Stimulated activated CD8-positive, alpha-beta memory T cell treated with anti-CD3 and anti-CD28 coated beads, Interleukin-15, amount 100 ng/mL, for 4 hours (primary cell): Measurements from ENCODE around the gene WDR74.
A peak's percentile ranks its signal among the peaks of the same experiment; 100 is the strongest.
"Not testable (repeated sequence)": the region's sequence is repeated elsewhere in the genome, so short reads cannot be mapped to it uniquely, and the experiment has no call there.

Source experiments
- DNase-seq, 2 donors: peaks; one replicate each; pipeline ENCODE4 v3.0.0-alpha.2; 2020; ENCODE audit warnings: low read depth in 2 of 2

Gene WDR74

DNA sequence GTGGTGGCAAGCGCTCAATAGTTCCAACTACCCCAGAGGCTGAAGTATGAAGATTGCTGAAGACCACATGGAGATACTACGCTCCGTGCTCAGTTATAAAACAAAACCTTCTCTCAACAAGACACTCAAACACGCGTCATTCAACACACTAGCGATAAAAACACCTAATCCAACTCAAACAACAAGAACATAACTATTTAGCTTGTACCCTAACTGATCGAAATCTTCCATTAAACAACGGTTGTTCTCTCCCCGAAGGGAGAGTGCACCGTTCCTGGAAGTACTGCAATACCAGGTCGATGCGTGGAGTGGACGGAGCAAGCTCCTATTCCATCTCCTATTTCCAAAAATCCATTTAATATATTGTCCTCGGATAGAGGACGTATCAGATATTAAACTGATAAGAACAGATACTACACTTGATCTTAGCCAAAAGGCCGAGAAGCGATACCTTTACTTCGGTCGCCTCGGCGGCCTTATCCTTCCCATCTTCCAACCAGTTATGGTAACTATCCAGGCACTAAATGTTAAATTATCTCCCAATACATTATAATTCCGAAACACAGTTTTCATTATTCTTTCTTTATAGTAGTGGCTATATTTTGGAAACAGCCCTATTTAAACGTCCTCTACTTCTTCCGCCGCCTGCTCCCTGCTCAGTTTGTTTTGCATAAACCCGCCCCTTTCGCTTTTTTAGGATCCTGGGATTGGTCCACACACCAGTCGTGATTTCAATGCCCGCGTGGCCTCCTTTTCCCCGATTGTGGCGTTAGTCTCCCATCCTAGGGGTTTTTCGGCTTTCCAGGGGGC, 2.2 kb upstream of the WDR74 start:
- DNase-seq: peak; percentile 58 to 73

DNA sequence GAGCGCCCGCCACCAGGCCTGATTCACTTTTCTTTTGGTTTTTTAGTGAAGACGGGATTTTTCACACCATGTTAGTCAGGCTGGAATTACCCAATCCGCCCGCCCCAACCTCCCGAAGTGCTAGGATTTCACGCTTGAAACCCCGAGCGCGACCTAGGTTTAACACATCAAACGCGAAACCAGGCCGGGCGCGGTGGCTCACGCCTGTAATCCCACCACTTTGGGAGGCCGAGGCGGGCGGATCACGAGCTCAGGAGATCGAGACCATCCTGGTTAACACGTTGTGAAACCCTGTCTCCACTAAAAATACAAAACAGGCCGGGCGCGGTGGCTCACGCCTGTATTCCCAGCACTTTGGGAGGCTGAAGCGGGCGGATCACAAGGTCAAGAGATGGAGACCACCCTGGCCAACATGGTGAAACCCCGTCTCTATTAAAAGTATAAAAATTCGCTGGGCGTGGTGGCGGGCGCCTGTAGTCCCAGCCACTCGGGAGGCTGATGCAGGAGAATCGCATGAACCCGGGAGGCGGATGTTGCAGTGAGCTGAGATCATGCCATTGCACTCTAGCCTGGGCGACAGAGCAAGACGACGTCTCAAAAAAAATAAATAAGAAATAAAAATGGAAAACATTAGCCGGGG, 1.5 kb upstream of the WDR74 start:
- DNase-seq: peak; percentile 55 to 67

DNA sequence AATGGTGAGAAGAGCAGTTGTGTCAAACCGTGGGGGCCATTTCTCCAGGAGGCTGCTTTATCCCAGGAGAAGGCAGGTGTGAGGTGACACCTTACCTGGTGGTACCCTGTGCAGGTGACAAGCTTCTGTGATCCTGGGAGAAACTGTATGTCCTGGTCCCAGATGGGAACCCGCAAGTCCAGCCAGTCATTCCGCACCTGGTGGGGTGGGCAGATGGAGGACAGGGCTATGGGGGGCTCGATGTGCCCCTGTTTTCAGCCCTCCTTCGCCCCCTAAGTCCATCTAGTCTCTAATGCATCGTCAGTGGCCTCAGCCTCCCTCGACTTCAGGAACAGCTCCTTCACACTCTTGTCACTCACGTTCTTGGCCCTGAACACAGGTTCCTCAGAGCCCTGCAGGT, 4.1 kb downstream of the WDR74 start:
- no peak for DNase-seq

DNA sequence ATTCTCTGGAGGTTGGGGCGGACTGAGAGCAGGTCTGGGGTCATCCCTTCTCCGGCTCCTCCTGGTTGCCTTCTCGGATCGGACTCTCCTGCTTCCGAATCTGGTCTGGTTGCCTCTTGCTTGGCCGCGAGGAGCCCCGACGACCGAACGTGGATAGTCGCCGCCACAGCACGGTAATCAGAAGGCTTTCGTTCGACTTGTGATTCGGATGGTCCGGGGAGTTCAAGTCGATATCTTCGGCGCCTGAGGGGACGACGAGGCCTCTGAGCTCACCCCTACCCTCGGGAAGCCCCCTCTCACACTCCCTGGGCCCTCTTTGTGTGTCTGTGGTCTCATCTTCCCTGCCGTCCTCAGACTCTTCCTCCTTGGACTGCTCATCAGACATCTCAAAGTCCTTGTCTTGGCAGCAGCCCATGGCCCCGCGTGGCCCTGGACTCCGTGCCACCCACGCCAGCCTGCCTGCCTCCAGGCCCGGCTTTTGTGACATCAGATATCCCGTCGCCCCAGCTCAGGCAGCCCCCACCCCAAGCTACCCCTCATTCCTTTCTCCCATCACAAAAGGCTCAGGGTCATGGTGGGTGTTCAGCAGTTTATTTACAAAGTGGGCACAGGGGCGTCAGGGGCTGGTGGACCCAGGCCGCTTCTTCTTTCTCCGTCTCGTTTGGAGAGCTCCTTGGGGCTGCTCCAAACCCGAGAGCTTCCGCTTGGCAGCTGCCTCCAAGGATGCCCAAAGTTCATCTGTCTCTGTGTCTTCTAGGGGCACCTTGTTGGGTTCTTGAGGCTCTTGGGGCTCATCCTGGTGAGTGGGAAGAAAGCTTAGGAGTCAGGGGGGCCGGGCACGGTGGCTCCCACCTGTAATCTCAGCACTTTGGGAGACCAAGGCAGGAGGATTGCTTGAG, 6.8 kb downstream of the WDR74 start, which contains the start of gene TEX54:
Gene TEX54, minus strand, starts transcription at position 506 of the 899 bp plus-strand sequence.
- no peak for DNase-seq

DNA sequence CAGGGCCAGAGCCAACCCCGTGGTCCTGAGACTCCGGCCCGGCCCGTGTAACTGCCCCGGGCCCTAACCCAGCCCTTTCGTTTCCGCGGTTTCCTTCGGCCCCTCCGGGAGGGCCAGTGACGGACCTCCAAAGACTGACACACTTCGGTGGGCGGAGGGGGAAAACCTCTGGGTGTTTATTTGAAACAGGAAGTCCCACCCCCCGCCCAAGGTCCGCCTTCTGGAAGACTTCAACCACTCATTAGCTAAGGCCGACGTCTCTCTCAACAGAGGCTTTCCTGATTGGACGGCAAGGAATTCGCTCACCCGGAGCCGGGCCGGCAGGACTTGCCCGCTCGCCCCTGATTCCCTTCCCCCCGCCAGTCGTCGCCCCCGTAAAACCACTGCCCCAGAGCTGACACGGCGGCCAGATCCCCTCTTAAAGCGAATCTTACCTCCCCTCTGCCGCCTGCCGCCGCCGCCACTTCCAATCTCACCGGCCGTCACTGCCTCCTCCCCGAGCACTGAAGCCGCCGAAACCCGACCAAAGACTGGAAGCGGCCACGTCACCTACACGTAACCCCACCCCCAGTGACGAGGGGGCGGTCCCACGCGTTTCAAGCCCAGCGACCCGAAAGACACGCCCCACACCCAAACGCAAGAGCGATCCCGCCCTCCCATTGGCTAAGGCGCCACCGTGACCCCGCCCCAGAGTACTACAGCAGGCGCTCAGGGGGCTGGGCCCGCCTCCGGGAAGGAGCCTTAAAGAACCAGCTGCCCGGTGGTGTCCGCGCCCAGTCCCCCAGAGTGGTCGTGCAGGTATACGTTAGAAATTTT, 7.7 kb downstream of the WDR74 start, which contains the start of gene STX5:
Gene STX5, minus strand, starts transcription at position 532 of the 816 bp plus-strand sequence. CDS start 808 bp downstream, outside the sequence.
- peak; percentile 97 to 98 for DNase-seq

DNA sequence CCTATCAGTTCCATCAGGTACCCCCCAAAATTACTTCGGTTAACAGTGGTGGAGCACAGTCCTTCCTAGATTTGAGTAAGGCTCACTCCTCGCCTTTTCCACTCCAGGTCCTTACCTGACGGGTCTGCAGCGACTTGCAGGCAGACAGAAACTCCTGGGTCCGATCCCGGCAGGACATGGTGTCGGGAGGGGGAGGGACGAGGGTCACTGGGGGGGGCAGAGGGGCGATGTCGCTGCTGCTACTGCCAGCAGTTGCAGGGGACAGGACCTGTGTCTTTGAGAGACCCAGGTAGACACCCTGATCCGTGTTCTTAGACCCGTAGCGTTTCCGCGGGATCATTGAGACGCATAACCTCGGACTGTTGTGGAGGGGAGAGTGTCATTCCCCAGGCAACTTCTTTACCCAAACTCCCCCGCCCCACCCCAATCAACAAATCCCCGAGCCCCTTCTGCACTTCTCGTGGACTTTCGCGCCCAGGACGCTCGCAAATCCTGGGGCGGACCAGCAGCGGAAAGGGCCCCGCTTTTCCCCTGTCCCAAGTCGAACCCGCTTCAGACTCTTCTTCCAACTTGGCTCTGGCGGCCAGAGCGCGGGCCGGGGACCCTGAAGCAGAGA, 8.4 kb downstream of the WDR74 start:
- no peak for DNase-seq

DNA sequence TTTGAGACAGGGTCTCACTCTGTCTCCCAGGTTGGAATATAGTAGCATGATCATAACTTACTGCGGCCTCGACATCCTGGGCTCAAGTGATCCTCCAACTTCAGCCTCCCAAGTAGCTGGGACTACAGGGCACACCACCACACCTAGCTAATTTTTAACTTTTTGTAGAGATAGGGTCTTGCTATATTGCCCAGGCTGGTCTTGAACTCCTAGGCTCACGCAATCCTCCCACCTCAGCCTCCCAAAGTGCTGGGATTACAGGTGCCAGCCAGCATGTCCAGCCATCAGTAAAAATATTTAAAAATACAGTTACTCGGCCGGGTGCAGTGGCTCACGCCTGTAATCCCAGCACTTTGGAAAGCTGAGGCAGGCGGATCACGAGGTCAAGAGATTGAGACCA, 11.3 kb downstream of the WDR74 start:
- DNase-seq: not testable (repeated sequence)

DNA sequence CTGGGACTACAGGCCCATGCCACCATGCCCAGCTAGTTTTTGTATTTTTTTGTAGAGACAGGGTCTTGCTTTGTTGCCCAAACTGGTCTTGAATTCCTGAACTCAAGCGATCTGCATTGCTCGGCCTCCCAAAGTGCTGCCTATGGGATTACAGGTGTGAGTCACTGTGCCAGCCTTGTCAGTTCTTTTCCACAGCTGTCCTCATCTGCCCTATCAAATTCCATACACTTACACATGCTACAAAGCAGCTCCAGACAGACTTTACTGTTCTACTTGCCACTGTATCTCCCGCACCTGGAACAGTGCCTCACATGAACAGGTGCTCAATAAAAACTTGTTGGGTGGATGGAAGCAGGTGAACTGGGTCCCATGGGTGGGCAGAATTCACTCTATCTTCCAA, 15.7 kb downstream of the WDR74 start:
- DNase-seq: no peak

DNA sequence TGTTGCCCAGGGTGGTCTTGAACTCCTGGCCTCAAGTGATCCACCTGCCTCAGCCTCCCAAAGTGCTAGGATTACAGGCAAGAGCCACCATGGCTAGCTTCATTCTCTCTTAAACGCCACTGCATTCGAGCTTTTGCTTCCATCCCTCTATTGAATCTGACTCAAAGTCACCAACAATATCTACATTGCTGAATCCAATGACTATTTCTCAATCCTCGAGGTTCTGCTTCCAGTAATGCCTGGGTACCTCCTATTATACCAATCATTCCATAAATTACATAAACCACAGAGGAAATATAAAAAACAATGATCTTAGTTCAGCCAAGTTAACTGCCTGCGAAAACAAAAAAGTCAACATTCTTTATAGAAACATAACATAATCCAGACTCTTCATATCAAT, 22.3 kb downstream of the WDR74 start:
- DNase-seq: no peak

DNA sequence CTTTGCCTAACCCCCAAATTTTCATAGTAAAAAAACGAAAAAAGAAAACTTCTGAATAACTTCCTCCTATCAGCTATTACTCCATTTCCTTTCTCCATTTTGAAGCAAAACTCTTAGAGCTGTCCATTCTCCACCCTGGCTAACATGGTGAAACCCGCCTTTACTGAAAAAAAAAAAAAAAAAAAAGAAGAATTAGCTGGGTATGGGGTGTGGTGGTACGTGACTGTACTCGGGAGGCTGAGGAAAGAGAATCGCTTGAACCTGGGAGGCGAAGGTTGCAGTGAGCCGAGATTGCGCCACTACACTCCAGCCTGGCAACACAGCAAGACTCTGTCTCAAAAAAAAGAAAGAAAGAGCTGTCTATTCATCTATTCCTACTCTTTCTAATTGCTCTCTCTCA, 22.8 kb downstream of the WDR74 start:
- no peak for DNase-seq

DNA sequence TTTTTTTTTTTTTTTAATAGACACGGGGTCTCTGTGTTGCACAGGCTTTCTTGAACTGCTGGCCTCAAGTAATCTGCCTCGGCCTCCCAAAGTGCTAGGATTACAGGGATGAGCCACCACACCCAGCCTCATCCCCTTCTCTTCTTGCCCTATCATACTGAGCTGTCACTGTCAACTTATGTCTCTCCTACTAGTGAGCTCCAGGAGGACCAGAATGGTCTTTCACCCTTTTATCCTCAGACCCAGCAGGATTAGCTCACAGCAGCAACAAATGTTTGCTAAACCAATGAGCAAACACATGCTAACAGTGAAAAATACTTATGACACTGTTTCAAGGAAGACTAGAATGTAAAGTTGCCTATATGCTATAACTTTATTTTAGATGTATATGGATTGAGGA, 27.7 kb downstream of the WDR74 start:
- no peak for DNase-seq

DNA sequence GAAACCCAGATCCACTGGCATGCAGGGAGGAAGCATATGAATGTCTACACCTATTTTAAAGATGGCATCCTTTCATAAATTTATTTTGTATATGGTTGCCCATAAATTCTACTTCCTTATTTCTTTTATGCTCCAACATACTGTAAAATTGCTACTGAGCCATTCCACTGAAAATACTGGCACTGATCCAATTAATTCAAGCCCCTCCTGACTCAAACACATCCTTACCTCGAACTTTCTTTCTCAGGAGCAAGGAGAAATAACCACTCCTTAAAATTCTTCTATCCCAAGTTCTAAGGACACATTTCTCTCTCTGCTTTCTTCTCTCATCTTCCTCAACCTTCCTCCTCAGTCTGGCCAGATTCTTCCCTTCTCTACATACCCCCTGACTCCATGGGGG, 28.6 kb downstream of the WDR74 start:
- no peak for DNase-seq

DNA sequence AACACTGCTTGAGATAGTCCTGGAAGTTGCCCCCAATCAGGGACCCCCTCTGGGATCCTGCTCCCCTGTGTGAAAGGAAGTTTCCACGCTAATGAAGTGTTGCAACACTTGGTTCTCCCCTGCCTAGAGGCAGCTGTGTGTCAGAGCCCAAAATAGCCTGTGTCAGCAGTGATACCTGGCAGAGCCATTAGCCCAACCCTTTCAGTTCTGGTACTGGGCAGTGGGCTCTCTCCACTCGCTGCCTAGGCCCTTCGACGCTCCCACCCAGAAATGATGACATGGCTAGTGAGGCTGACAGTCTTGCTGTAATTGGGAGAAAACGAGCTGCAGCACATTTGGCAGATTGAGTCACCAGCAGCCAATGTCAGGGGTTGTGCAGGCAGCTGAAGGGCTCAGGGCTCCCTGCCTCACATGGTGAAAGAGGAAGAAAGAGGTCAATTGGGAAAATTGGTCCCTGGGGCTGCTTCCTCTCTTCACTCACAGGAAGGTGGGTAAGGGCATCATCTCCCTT, 32.7 kb downstream of the WDR74 start:
- no peak for DNase-seq

DNA sequence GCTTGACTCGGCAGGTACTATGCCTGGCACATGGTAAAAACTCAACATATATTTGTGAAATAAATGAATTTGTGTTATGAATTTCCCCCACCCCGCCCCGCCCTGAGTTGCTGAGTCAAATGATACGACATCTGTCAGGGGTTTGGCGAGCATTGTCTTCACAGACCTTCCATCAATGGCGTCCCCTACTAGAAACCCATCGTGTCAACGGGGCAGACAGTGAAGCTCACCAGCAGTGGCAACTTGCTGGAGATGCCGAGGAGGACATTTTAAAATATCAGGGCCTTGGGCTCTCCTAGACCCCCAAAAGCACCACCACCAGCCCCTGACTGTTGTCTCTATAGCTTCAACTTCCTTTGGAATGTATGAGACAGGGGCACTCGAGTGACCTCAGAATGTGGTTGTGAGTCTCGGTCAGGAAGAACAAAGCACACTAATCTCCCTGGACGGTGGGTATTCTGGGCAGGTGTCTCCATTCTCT, 33.4 kb downstream of the WDR74 start:
- no peak for DNase-seq

DNA sequence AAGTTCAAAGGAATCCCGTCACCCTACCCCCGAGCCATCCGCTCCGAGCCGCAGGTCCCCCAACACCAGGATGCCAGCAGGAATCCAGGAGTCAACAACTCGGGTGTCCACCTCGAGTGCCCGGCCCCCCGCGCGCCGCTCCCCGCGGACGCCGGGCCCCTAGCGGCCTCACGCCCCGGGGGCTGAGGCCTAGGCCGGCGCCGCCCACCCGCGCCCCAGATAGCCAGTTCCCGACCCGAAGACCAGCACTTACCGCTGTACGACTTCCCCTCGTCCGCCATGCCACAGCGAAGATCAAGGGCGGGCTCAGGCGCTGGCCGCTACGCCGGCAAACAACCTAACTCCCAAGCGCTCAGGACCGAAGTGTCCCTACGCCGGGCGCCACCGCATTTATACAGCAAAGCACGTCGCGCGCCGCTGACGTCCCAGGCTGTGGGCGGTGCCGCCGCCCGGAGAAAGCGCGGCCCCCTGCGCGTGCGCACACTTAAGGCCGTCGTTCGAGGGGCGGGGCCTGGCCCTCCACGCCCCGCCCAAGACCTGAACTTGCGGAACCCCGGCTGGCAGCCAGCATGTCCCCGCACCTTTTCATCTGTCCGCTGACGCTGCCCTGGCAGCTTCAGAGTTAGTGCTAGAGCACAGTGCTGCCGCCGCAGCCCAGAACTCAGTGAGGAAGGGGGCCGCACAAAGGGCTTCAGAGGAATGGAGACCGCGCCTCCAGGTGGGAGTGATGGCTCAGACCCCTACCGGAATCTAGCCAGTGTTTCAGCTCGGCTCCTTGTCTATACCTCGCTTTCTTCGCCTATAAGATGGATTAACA, 34.1 kb downstream of the WDR74 start, which contains the start of gene NXF1:
Gene NXF1, minus strand, starts transcription at position 365 of the 817 bp plus-strand sequence. Its CDS starts 84 bp downstream, at position 281.
- DNase-seq: peak; percentile 84 to 89

DNA sequence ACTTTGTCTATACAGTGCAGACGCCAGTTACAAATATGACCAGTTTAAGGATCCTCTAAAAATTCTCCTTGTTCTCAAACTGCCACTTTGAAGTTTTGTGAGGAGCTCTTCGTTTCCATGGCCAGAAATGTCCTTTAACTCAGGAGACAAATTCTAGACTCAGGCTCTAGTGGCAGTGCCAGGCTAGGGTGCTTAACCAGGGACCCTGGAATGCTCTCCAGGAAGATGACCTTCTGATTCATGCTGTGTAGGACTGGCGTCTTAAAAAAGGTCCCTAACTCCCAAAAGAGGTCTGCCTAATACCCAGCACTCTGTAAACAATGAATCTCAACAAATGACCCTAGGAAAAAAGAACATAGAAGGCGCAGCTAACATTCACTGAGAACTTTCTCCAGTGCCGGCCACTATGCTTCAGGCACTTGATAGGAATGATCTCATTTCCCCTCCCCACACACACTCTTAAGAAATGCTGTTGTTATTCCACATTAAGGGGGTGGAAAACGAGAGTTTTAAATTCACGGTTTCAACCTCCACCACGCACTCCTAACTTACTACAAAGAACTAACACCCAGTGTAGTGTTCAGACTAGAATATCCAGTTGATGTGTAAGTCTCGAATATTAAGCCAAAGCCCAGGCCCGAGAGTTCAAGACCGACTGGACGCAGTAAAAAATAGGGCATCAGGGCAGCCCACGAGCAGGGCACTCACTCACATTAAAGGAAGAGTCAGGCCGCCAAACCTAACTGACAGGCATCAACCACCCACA, 34.9 kb downstream of the WDR74 start:
- no peak for DNase-seq

DNA sequence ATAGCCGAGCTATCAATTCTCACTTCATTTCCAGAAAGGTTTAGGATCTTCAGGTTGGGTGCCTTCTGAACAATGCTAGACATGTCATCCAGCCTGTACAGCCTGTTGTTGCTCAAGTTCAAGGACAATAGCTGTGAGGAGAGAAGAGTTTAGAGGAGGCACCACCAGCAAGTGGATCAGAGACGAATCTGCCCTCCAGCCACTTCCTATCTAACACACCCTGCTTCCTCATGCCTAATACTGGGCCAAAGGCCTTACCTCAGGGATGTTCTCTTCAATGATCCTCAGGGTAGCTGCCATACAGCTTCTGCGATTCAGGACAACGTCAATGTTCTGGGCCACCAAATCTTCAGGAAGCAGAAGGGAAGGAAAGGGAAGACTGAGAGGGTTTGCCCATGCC, 38.3 kb downstream of the WDR74 start:
- DNase-seq: no peak

DNA sequence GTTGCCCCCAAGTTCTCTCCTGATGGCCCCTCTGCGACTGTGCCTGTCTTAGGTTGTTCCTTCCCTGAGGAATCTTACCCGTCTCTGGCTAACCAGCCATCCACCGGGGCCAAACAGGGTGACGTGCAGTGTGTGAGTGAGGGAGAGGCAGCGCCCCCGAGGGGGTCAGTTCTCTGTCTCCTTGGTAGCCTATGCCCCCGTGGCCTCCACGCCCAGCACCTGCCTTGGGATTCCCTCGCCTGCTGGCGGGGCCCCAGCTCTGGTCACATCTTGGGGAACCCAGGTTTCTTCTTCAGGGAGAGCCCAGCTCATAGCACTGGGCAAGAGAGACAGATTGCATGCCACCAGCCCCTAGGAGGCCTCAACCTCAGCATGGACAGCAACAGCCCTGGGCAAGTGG, 39.9 kb downstream of the WDR74 start:
- no peak for DNase-seq

DNA sequence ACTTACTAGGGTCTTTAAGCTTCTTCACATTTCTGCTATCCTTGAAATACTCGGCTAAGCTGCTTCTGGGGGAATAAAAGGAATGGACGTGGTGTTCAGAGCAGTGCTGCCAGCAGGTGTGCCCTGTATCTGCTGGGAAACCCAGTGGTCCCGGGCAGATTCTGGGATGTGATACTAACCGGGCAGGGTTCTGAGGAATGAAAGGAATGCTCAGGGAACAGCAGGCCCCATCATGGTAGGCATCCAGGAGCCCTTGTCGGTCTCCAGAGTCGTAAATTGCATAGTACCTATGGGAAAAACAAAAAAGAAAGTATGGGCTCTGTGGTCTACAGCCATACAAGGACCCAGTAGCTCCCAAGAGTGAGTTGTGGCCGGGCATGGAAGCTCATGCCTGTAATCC, 43.1 kb downstream of the WDR74 start:
- no peak for DNase-seq
